GM12892 (cell line): ENCODE results near the gene TMEM63A.

Source experiments
- POLR2A ChIP-seq: IDR thresholded peaks from 2 replicates; pipeline ENCODE4 v1.6.1; 2011; ENCODE audit warnings: low read depth, low read length, control low read depth
- POLR2AphosphoS5 ChIP-seq: IDR thresholded peaks from 2 replicates; pipeline ENCODE4 v1.6.1; 2011; ENCODE audit warnings: low read depth, low read length, control low read depth
- TAF1 ChIP-seq: IDR thresholded peaks from 2 replicates; pipeline ENCODE4 v1.6.1; 2011; ENCODE audit warnings: low read depth, mild to moderate bottlenecking, control low read depth, low read length, borderline replicate concordance

DNA sequence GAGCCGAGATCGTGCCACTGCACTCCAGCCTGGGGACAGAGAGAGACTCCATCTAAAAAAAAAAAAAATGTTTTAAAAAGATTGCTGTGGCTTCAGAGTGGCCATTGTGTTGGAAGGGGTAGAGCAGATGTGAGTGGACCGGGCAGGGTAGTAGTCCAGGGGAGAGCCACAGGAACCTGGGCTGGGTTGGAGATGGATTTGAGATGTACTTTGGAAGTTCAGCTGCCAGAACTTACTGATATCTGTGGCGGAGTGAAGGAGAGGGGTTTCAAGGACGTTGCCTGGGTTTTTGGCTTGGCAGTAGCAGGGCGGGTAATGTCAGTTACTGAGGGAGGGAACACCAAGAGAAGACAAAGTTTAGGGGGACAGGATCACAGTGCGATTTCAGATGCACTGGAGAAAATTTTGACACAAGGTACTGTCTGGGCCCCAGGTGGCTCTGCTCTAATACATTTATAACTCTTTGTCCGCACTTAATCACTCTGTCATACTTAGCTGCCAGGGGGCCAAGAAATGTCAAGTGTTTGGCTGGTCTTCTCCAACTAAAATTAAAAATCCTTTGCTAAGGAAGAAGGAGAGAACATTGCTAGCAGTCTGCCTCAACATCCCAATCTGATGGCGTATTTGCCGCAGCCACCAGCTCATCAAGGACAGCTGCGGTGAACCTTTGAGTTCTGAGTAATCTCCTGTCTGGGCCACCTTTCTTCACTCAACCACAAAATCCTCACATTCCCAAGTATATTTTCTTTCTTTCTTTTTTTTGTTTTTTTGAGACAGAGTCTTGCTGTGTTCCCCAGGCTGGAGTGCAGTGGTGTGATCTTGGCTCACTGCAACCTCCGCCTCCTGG is 62.6 kb downstream of the TMEM63A start:
- TF ChIP-seq TAF1 (no peak), POLR2AphosphoS5 (no peak), POLR2A (no peak)
